HG02840 (cell line): ENCODE results near the gene LRRC56.

Source experiments
- ATAC-seq: cut with Tn5 transposase; IDR thresholded peaks from one replicate; pipeline ENCODE4 v1.9.1; 2021; ENCODE audit warnings: mild to moderate bottlenecking, moderate library complexity, moderate number of reproducible peaks; ENCODE audit not compliant: unreplicated experiment, low FRiP score

The LRRC56 gene

DNA sequence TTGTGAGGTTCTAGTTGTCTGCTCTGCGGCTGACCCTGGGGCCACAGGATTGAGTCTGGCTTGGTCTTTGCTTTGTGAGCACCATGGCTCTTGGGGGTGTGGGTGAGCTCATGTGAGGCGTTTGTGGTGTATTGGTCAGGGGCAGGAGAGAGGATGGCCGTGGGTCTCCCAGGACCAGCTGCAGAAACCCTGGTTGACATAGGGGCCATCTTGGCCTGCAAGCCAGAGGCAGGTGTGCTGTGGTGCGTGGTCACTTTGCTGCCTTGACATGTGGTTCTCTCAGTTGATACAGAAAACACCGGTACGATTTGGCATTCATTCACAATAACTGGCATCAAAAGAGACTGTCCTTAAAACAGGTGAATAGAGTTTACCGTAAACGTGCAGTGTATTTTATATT lies 50.2 kb downstream of the LRRC56 start:
- ATAC-seq = no peak

DNA sequence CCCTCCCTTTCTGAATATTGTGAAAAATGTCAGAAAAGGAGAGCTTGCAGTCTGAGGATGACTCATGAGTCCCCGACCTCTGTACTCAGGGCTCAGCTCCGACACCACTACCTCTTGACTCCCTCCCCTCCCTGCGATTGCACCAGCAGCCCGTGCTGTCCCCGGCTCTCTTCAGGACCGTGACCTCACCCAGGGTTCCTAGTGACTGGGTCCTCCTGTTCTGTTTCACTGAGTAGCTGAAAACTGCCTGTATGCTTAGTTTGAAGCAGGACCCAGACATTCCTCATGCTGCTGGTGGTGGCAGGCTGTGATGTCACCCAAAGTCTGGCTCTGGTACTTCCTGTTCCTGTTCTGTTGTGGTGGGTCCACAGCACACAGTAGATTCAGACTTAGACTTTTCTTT lies 50.7 kb downstream of the LRRC56 start:
- no peak for ATAC-seq

GRCh38 chr11:589798-590197 lies 52.5 kb downstream of the LRRC56 start:
- ATAC-seq = no peak

GRCh38 chr11:590997-591396 lies 53.7 kb downstream of the LRRC56 start:
- no peak for ATAC-seq

DNA sequence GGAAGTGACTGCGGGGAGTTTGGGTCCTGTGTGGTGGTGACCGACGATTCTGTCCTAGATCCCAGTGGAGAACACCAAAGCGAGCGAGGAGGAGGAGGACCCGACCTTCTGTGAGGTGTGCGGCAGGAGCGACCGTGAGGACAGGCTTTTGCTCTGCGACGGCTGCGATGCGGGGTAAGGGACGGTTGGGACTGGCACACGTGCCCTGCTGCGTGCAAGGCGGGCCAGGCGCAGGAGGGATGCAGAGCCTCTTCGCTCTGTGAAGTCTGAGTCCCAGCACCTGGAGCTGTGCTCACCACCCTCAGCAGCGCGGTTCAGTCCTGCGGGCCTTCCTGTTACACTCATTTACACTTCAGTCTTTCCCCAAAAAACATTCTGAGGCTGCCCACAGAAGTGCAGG lies 55.2 kb downstream of the LRRC56 start:
- ATAC-seq = no peak

DNA sequence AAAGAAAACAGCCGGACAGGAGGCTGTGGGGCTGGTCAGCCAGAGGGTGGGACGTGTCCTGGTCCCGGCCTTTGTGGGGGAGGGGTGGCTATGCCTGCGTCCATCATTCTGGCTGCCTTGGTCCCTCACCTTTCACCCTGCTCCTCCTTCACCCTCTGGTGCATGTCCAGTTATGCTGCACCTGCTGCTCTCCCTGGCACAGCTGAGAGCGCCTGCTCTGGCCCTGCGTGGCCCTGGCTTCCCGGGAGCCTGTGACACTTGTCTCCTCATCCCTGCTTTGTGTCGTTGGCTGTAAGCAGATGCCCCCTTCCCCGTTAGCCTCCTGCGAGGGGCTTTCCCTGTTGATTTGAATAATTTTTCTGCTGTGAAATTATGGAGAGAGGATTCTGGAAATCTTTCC lies 55.6 kb downstream of the LRRC56 start:
- no peak for ATAC-seq

GRCh38 chr11:593347-593746 lies 56.0 kb downstream of the LRRC56 start:
- no peak for ATAC-seq

DNA sequence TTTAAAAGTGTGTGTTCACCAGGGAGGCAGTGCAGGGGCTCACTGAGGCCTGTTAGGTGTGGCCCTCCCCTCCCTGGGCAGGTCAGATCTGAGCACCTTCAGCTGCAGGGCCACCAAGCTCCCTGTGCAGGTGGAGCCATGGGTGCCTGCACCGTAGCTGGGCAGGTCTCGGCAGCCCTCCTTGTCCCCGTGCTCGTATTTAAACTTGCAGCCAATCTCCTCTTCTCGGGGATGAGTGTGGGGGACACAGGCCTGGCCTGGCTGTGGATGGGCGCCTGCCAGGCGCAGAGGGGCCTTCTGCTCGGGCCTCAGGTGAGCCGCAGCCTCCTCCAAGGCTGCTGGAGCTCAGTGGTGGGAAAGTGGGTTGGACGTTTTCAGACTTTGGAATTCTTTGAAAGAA lies 58.1 kb downstream of the LRRC56 start:
- no peak for ATAC-seq

GRCh38 chr11:596374-596773 lies 59.0 kb downstream of the LRRC56 start:
- ATAC-seq = no peak

- no peak for ATAC-seq
Measured at GRCh38 chr11:597166-597725, 59.9 kb downstream of the LRRC56 start.

GRCh38 chr11:598005-598680 lies 60.8 kb downstream of the LRRC56 start:
- ATAC-seq = no peak

DNA sequence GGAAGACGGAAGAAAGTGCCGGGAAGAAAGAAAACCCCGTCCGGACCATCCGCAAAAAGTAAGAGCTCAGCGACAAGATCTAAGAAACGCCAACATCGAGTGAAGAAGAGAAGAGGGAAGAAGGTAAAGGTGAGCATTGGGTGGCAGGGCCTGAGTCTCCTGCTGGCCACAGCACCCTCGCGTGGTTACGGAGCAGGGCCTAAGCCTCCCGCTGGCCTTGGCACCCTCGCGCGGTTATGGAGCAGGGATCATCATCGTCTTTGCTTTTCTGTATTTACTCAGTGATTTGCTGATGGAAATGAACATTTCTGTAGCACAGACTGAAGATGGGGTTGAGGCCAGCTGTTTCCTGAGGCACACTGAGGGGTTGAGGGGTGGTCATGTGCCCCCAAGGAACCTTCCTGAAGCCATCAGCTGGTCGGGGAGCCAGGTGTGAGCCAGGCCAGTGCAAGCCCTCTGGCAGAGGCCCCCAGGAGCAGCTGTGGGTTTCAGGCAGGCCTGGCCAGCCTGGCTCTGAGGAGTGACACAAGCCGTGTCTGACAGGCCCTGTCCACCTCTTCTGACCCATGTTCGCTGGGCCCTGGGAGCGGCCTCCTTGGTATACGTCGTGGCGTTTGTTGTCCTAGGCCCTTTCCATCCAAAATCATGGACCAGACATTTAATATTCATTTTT lies 64.4 kb downstream of the LRRC56 start:
- no peak for ATAC-seq

GRCh38 chr11:603154-603553 lies 65.8 kb downstream of the LRRC56 start:
- no peak for ATAC-seq
